GM12874 (cell line): ENCODE measurements around the gene CXorf58.

Source experiments
- TF ChIP-seq, protein P1 (sequence below): IDR thresholded peaks from 2 replicates; pipeline ENCODE4 v1.5.1; 2011; ENCODE audit warnings: low read depth, mild to moderate bottlenecking, control low read depth, low read length, moderate library complexity; ENCODE audit not compliant: insufficient read depth

CXorf58 gene

GRCh38 chrX:23883737-23884354 lies 24.0 kb upstream of the CXorf58 start:
- TF ChIP-seq, protein P1, sequence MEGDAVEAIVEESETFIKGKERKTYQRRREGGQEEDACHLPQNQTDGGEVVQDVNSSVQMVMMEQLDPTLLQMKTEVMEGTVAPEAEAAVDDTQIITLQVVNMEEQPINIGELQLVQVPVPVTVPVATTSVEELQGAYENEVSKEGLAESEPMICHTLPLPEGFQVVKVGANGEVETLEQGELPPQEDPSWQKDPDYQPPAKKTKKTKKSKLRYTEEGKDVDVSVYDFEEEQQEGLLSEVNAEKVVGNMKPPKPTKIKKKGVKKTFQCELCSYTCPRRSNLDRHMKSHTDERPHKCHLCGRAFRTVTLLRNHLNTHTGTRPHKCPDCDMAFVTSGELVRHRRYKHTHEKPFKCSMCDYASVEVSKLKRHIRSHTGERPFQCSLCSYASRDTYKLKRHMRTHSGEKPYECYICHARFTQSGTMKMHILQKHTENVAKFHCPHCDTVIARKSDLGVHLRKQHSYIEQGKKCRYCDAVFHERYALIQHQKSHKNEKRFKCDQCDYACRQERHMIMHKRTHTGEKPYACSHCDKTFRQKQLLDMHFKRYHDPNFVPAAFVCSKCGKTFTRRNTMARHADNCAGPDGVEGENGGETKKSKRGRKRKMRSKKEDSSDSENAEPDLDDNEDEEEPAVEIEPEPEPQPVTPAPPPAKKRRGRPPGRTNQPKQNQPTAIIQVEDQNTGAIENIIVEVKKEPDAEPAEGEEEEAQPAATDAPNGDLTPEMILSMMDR: no peak

GRCh38 chrX:23884427-23885024 lies 23.3 kb upstream of the CXorf58 start:
- TF ChIP-seq, protein P1: no peak

GRCh38 chrX:23885803-23886202 lies 22.0 kb upstream of the CXorf58 start:
- TF ChIP-seq, protein P1: no peak

DNA sequence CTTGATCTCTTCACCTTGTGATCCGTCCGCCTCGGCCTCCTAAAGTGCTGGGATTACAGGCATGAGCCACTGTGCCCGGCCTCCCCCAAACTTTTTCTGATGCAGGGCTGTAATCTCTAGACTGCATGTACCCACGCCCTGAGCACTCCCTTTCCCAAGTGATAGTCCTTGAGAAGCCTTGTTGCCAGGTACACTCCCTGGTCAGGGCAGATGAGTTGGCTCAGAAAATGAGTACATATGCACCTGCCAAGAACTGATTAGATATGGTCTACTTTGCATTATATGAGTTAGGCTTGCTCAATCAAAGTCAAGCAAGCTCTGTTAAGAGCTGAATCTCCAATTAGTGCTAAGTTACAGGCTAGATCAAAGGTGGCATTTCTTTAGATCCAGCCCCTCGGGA lies 20.4 kb upstream of the CXorf58 start:
- TF ChIP-seq, protein P1: no peak

DNA sequence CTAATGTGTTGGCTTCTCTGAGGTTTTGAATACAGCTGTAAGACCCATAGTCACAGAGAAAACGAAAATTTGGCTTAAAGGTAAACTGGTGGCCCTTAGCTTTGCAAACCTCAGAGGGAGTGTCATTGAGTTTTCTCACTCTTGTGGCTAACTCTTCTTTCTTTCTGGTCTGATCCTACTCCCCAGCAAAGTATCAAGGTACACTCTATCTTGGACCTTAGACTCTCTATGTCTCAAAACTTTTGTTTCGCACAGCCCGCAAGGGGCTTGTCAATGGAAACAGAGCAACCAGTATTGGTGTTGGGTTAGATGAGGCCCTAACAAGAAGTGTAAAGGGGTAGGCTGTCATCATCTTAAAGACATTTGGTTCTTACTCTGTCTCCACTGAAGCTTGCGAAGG lies 19.9 kb upstream of the CXorf58 start:
- TF ChIP-seq, protein P1: no peak

DNA sequence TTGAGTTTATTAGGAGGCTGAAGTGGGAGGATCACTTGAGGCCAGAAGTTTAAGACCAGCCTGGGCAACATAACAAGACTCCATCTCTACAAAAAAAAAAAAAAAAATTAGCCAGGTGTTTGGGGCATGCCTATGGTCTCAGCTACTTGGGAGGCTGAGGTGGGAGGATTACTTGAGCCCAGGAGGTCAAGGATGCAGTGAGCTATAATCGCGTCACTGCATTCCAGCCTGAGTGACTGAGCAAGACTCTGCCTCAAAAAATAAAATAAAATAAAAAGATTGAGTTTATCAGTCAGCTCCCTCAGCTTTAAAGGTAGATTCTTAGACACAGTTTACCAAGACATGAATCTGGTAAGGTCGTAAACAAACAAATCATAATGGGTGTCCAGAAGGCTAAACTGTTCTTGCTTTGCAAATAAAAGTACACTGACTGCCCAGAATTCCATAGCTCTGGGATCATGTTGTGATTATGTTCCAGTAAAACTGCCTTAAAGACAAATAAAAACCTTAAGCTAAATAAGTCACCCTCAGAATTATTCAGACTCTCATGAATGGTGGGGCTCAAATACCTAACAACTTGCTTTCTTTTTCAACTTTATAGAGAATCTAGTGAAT lies 18.8 kb upstream of the CXorf58 start:
- TF ChIP-seq, protein P1: no peak

DNA sequence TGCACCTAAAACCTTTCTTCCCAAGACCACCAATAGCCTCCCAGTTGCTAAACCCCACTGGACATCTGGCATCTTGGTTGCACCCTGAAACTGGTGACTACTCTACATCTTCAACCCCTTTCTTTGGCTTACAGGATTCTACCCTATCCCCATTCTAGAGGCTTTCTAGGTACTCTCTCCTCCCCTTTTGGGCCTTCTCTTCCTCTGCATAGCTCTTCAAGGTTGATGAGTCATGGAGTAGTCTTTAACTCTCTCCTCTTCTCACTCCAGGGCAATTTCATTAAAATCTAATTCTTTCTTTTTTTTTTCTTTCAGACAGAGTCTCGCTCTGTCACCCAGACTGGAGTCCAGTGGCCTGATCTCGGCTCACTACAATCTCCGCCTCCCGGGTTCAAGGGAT lies 16.9 kb upstream of the CXorf58 start:
- TF ChIP-seq, protein P1: no peak
